ENCODE data around the gene TRPM4. TPM values are rescaled to one million over a fixed set of nuclear protein-coding genes. Genes with fewer than 3 reads are reported as not detected.
A peak's percentile ranks its signal among the peaks of the same experiment; 100 is the strongest.

TRPM4 gene
- total and polyA plus RNA-seq, 2 of the 13 experiments (the other 11 are each of a cell fraction or from before 2014, with no cell fraction given), result 1.9 to 4.3 TPM

GRCh38 chr19:49118565-49119410 lies 38.8 kb upstream of the TRPM4 start, which contains the start of gene C19orf73 (continued):
- TF ChIP-seq ZBTB20 (CRISPR knock-in tag; IDR thresholded peaks at IDR 0.05; ENCODE audit: borderline replicate concordance, low read depth) (peak; percentile 52; the same call in 1 of the 2 replicates), SP140L (CRISPR knock-in tag; IDR thresholded peaks at IDR 0.05; ENCODE audit: borderline replicate concordance) (no peak), NFKBIZ (CRISPR knock-in tag; IDR thresholded peaks at IDR 0.05) (peak; percentile 59; the same call in 1 of the 2 replicates), NFYC (CRISPR knock-in tag; IDR thresholded peaks at IDR 0.05) (peak; percentile 85), NONO (IDR thresholded peaks at IDR 0.05) (no peak), NONO (CRISPR knock-in tag; conservative IDR thresholded peaks at IDR 0.05) (peak; percentile 68; the same call in 1 of the 2 replicates), ZNF562 (CRISPR knock-in tag; IDR thresholded peaks at IDR 0.05; ENCODE audit: borderline replicate concordance) (no peak), ZNF292 (CRISPR knock-in tag; IDR thresholded peaks at IDR 0.05; ENCODE audit: borderline replicate concordance, low read depth) (no peak), BRF2 (CRISPR knock-in tag; IDR thresholded peaks at IDR 0.05) (no peak), ZUFSP (CRISPR knock-in tag; IDR thresholded peaks at IDR 0.05; ENCODE audit: borderline replicate concordance) (no peak), ZNF768 (CRISPR knock-in tag; IDR thresholded peaks at IDR 0.05) (peak; percentile 54; the same call in 1 of the 2 replicates), SRSF9 (IDR thresholded peaks at IDR 0.05; ENCODE audit: borderline replicate concordance, insufficient read depth, low read depth, low read length, poor library complexity, severe bottlenecking) (no peak), ZMYM2 (CRISPR knock-in tag; IDR thresholded peaks at IDR 0.05) (peak; percentile 69; the same call in 1 of the 2 replicates), MAFK (conservative IDR thresholded peaks at IDR 0.05 in 1 of 2, IDR thresholded peaks at IDR 0.05 in 1 of 2; ENCODE audit: low read length in 2 of 2) (no peak), KDM6A (CRISPR knock-in tag; IDR thresholded peaks at IDR 0.05; ENCODE audit: low read depth) (no peak), CERS6 (CRISPR knock-in tag; IDR thresholded peaks at IDR 0.05) (no peak), ZNF253 (CRISPR knock-in tag; IDR thresholded peaks at IDR 0.05; ENCODE audit: borderline replicate concordance) (no peak), CCDC6 (CRISPR knock-in tag; IDR thresholded peaks at IDR 0.05) (peak; percentile 88; the same call in 1 of the 2 replicates), BCLAF1 (IDR thresholded peaks at IDR 0.05) (no peak), KLF11 (CRISPR knock-in tag; IDR thresholded peaks at IDR 0.05) (peak; percentile 70; the same call in 1 of the 2 replicates), HES4 (CRISPR knock-in tag; IDR thresholded peaks at IDR 0.05; ENCODE audit: borderline replicate concordance) (peak; percentile 49; the same call in 1 of the 2 replicates), GPN1 (CRISPR knock-in tag; IDR thresholded peaks at IDR 0.05; ENCODE audit: borderline replicate concordance) (no peak)

Data from HepG2 (cell line).